Uterus (tissue), 2 donors: Measurements from ENCODE around the gene SUGCT.

ENCODE experiments used
- POLR2A ChIP-seq, 2 donors: fragments of 450-650 bp; IDR thresholded peaks; one replicate each; pipeline ENCODE4 v1.6.1; 2016; ENCODE audit warnings: antibody characterized with exemption in 2 of 2, mild to moderate bottlenecking in 1 of 2, moderate library complexity in 1 of 2
- TF ChIP-seq, protein P1 (sequence below), 4 experiments: fragments of 200-600 bp in 2 of 4; fragments of 450-650 bp in 2 of 4; sonication (generic) in 2 of 4; IDR thresholded peaks; one replicate each; pipeline ENCODE4 v1.5.1; 2016 to 2019; ENCODE audit warnings: antibody characterized with exemption in 4 of 4, mild to moderate bottlenecking in 2 of 4, moderate library complexity in 1 of 4

- TF ChIP-seq, protein P1, sequence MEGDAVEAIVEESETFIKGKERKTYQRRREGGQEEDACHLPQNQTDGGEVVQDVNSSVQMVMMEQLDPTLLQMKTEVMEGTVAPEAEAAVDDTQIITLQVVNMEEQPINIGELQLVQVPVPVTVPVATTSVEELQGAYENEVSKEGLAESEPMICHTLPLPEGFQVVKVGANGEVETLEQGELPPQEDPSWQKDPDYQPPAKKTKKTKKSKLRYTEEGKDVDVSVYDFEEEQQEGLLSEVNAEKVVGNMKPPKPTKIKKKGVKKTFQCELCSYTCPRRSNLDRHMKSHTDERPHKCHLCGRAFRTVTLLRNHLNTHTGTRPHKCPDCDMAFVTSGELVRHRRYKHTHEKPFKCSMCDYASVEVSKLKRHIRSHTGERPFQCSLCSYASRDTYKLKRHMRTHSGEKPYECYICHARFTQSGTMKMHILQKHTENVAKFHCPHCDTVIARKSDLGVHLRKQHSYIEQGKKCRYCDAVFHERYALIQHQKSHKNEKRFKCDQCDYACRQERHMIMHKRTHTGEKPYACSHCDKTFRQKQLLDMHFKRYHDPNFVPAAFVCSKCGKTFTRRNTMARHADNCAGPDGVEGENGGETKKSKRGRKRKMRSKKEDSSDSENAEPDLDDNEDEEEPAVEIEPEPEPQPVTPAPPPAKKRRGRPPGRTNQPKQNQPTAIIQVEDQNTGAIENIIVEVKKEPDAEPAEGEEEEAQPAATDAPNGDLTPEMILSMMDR (IDR thresholded peaks at IDR 0.05) = no peak
- TF ChIP-seq POLR2A (IDR thresholded peaks at IDR 0.05) = no peak
These were observed 323.1 kb downstream of the SUGCT start for GRCh38 chr7:40457776-40458480.
